HG02973 (cell line): ENCODE measurements around the gene CCDC182.

Experiments used
- ATAC-seq: cut with Tn5 transposase; IDR thresholded peaks from one replicate; pipeline ENCODE4 v1.9.1; 2021; ENCODE audit warnings: moderate library complexity; ENCODE audit not compliant: unreplicated experiment

The CCDC182 gene

DNA sequence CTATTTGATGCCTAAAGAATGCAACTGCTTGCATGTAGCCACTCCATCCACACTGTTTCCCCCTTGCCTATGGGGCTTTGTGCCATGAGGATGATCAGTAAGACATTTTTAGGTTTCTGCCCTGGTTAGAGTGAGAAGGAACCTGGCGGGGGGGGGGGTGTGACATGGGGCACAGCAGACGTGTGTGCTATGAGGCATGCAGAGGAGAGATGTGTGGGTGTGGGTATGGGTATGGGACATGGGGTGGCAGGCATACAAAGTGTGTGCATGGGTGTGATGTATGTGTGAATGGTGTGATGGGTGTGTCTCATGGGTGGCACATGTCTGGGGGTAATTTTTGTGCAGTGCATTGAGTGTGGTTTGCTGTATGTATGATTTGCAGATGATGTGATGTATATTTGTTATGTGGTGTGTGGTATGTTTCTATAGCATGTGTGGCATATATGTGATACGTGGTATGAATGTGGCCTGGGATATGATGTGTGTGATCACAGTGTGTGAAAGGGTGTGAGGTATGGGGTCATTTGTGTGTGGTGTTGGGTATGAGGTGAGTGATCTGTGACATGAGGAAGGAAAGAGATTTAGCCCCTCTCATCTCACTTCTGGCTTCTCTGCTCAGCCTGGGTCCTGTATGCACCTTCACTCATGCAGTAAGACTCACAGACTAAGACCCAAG is 14.9 kb downstream of the CCDC182 start:
- ATAC-seq = no peak

DNA sequence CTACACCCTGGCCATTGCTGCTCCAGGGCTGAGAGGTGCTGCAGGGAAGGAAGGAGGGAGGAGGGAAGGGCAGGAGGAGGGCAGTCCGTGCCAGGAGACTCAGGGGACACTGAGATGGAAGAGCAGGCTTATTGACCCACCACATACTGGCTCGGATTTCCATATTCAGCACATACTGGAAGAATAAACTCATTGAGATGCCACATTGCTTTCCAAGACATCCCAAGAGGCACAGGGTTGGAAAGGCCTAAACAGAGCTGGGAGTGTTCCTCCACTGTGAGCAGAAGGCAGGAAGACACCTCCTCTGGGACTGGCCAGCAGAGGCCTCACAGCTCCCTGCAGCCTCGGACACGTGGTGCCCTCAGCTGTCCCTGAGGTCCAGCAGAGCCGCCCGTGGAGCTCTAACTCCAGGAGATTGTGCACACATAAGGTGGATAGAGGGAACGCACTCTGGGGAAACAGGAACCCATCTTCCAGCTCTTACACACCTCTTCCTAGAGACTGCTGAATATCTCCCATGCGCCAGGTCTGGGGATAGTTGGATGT is 17.4 kb downstream of the CCDC182 start:
- no peak for ATAC-seq

DNA sequence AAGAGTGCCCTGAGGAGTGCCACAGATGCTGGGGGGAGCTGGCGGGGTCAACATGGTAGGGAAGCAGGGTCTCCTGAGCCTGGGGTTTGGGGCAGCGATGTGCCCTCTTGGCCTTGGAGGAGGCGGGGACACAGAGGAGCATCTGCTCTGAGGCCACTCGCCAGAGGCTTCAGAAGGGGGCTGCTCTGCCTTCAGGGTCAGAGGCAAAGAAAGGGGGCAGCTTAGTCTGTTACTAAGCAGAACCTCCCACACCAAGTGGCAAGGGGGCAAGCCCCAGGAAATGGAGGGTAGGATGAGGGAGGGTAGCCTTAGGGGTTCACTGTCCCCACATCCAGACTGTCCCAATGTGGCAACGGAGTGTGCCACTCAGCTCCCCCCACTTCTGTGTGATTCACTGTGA is 18.3 kb downstream of the CCDC182 start:
- ATAC-seq = no peak

DNA sequence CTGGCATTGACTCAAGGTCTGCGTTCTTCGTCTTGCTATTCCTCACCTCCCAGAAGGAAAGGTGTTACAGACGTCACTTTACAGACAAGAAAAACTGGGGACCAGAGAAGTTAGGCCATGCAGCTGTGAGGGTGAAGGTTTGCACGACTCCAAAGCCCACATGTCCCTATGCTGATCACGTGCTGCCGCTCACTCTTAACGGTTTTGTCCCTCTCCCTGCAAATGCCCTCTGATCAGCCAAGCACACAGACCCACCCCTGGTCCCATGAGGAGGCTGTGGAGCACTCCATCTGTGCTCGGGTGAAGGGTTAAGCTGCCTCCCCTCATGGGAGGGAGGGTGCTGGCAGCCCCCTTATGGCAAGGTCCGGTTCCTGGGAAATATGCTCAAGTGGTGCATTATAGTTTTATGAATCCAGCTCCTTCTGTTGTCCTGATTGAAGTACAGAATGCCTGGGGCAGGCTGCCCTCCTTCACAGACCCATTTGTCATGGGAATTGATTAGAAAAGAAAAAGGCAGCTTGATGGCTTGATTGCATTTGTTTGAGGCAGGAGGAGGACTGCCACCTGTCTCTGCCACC is 18.8 kb downstream of the CCDC182 start:
- ATAC-seq = no peak

DNA sequence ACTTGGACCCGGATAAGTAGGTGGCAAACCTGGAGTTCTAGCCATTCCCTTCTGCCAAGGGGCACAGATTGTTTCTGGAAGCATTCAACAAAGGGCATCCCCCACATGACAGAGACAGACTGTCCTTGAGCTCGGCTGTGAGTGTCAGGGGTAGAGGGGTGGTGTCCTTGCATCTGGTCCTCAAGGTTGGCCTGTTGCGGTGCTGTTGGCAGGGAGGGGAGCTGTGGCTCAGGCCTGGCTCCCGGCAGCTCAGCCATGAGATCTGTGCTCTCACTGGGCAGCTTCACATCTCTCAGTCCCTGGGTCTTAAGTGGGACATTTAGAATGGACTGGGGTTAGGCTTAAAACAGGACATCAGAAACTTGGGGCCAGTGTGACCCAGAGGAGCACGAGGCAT is 20.4 kb downstream of the CCDC182 start:
- no peak for ATAC-seq

DNA sequence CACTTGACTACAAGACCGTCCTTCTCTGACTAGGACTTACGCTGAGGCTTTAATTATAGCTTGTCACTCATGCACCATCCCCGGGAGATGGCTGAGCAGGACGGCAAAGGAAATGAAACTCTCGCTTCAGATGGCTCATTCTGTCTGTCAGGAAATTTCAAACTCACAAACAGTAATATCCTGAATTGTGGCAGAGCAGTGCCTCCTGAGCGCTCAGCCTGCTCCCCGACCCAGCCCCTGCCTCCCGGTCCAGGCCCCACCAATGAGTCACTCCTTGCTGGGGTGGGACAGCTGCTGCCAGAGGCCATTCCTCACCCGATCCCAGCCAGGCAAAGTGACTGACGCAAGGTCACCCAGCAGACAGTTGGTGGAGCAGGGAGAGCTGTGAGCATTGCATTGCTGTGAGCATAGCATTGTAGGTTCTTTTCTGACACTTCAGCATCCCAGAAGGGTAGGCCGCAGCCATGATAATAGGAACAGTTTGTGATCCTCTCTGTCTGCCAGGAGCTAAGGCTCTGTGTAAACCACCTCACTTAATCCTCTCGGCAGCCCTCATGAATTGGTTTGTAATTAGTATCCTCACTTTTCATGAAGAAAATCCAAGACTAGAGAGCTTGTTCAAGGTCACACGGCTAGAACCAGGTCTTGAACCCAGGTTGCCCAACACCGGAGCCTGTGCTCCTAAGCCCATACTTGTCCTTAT is 20.9 kb downstream of the CCDC182 start:
- peak; percentile 50 for ATAC-seq

DNA sequence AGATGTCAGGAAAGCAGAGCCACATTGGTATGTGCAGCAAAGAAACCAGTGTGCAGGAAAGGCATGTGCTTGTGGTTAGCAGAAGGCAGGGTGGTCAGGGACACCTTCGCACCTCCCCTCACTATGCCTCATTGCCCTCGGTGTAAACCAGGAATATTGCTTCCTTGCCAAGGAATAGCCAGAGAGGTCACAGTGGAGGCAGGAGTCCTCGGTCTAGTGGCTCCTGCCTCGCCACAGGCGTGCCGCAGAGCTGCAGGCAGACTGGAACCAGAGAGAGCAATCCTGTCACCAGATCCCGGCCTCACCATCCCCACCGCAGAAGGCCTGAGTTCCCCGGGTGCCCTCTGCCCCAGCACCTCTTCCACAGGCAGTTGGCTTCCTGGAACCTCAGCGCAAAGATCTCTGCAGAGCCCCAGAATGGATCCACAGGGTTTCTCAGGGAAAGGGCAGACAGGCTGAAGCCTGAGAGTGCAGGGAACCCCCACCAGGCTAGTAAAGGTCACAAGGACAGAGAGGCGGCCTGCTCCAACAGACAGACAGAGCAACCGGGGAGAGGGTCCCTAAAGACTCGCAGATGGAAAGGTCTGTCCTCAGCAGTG is 21.6 kb downstream of the CCDC182 start:
- no peak for ATAC-seq

DNA sequence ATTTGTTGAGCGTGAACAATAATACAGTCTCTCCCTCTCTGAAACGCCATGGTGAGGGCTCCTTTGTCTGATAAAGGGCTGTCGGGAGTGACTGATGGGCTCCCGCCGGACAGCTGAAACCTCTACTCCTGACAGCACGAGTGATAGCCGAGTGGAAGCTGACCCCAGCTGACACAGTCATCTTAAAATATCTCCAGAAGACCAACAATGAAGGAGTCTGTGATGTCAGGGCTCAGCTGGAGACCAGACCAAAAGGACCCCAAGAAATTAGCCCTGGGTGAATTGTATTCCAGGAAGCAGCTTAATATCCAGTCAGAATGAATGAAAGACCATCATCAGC is 22.4 kb downstream of the CCDC182 start:
- ATAC-seq = no peak

DNA sequence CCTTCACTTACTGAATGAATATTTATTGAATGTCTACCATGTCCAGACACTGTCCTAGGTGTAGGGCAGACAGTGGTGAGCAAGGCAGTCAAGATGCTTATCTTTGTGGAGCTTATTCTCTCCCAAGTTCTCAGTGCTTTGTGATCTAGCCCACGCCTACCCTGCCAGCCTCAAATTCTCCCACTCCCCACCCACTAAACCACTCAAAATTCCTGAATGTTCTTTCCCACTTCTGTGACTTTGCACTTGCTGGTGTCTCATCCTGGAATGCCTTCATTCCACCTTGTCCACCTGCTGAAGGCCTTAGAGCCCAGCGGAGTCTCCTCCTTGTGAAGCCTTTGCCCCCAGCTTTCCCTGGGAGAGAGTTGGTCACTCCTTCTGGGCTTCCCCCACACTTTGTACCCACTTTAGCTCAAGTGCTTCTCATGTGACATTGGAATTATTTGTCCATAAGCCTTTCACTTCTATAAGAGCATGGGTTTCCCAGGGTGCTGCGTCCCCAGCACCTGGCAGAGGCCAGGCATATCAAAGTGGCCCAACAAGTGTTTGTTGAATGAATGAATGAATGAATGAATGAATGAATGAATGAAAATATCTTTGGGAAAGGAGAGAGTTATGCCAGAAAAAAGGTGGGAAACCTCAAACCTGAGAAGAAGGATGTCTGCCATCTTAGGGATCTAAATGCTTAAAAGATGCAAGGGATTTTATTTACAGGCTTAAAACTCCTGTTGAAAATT is 23.0 kb downstream of the CCDC182 start:
- ATAC-seq = no peak

DNA sequence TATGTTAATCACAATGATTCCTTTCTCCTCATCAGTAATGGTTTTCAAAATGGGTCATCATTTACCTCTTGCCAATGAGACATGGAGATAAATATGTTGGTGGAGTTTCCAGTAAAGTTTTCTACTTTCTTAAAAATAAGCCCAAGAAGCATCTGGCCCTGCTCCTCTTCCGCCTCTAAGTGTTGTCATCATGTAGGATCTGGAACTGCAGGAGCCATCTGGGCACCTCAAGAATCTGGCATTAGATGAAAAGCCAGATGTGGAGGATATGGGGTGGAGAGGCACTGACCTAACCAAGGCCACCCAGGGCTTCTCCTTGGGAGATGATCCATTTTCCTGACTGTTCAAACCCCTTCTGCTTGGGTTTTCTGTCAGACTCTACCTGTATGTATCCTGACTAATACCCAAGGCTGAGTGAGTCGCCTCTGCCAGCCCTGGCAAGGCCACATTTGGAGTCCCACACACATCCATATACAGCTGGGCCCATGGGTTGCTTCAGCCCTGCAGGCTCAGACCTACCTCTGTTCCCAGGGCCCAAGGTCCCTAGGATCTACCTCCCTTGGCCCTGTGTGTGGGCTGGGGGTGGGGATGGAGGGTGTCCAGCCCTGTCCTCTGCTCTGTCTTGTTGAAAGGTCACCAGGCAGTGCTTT is 24.6 kb downstream of the CCDC182 start:
- ATAC-seq = no peak

DNA sequence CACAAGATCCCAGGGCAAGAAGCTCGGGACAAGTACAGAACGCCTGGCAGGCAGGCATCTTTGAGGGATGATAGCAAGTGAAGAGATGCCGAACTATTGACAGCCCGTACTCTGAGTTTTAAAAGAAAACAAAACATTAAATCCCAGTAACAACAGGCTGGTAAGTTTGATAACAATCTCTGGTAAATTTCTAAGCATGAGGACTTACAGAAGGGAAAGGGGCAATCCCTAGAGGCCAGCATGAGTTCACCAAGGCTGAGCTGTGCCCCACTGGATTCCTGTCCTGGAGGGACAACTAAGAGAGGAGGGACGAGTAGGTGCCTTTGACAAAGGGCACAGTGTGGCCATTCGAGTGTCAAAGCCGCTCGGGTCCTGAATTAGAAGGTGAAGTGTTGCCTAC is 26.2 kb downstream of the CCDC182 start:
- ATAC-seq = no peak

DNA sequence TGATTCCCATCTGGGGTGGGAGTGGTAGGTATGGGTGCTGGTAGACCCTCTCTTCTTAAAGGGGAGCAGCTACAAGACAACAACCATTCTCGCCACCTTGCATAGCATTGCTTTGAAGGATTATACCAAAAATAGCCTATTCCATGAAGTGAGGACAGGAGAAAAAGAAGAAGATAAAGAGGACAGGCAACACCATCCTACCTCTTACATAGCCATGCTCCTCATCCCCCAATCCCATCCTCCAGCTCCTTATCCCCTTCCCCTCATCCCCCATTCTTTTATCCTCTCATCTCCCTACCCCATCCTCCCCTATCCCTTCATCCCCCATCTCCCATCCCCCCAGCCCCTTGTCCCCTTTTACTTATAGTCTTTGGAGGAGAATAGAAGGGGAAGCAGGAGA is 29.1 kb downstream of the CCDC182 start:
- ATAC-seq = no peak

DNA sequence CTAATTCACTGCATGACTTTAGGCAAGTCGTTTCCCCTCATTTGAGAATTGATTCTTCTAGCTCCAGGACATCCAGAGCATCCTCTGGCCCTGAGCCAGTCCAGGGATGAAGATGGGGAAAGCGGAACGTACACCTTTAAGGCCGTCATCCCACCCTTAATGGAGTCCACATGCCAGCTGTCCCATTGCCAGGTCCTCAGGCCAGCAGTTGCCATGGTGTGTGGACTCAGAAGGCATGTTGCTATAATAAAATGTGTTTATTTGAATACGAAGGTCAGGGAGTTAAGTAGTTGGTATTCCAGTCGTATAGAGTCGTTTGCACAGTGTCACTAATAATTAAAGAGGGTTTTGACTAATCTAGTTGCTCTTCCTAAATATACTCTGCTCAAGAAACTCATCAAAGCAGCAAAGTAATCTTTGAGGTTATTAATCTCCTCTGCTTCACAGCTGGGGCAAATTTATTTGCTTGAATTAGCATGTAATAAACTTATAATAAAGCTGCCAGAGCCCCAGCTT is 30.4 kb downstream of the CCDC182 start:
- ATAC-seq = no peak

DNA sequence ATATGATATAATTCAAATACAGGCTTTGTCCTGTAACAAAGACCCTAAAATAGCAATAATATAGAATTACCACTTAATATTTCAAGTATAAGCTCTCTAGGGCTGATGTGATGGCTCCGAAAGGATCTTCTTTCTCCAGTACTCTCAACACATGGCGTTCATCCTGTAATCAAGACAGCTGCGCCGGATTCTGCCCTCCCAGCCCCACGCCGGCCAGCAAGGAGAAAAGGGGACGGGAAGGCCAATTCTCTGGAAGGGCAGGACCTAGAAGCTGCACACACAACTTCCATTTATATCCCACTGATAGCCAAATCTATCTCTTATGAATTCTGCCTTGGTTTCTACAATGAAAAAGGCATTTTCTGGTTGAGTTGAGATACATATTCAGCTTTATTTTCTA is 32.0 kb downstream of the CCDC182 start:
- no peak for ATAC-seq

DNA sequence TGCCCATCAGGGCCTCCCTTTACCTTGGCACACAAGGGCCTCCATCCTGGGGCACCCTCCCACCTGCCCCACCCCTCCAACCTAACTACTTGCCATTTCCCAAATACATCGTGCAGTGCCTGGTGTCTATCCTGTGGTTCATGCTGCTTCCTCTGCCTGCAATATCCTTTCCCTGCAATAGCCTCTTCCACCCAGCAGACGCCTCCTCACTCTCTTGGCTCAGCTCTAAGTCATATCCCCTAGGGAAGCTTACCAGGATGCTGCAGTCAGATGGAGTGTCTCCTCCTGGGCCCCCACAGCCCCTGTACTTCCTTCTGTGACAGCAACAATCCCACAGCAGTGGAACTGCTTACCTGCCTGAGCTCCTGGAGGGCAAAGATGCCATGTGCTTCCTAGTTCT is 36.7 kb downstream of the CCDC182 start:
- no peak for ATAC-seq

DNA sequence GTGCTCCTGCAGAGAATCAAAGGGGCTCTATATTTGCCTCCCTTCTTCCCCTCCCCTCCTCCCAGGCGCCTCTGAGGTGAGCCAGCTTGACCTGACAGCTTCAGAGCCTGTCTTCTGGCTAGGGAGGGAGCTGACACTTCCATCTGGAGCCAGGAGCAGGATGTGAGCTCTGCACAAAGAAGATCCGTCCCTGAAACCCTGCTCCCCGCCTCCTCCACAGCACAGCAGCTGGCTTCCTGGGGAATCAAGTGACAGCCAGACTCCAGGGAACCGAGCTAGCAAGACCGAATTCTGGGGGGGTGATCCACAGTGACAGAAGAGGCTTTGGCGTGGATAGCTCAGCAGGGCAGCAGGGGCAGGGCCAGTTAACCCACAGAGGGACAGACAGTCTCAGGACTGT is 37.2 kb downstream of the CCDC182 start:
- ATAC-seq = no peak

DNA sequence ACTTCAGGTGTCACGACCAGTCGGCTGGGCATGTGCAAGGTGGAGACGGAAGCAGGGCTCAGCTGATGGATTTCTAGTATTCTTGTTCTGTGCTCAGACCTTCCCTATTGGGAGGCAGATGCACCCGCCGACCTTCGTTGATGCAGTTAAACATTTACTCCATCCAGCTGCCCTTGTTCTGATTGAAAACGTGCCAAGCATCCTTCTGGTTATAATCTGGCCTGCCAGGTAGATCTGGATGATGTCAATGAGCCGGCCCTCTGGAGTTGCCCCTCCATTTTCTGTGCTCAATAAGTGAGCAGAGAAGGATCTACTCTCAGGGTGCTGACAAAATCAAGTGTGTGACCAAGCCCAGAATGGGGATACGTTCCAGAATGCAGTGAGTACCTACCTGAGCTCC is 38.3 kb downstream of the CCDC182 start:
- ATAC-seq = no peak

DNA sequence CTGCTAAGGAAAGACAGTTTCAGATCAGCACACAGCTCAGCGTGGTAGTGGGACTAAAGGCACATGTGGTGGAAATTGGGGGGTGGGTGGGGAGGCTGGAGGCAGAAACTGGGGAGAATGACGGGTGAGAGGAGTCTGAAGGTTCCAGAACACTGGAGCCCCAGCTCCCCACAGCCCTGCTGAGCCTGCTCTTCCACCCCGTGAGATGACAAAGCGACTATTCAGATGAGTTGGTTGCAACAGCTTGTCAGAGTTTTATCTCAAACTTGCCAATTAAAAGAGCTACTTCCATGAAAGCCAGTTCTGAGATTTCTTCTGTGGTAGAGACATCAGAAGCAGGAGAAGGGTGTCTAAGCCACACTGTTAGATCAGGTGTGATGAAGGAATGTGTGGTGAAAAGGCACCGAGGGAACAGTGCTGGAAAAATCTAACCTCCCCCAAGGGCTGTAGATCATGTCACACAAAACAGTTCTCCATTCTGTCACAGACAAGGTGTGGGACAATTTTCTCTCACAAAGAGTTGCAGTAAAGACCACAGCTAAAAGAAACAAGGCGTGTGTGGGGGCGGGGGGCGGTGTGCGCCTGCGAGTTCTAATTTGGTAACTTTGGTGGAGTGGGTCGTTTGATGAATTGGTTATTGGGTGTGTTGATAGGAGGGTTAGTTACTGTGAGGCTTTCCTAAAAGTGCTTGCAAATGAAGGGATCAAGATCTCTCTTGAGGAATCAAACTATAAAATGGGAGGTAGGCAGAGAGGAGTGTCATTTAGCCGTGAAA is 39.0 kb downstream of the CCDC182 start:
- ATAC-seq = no peak

DNA sequence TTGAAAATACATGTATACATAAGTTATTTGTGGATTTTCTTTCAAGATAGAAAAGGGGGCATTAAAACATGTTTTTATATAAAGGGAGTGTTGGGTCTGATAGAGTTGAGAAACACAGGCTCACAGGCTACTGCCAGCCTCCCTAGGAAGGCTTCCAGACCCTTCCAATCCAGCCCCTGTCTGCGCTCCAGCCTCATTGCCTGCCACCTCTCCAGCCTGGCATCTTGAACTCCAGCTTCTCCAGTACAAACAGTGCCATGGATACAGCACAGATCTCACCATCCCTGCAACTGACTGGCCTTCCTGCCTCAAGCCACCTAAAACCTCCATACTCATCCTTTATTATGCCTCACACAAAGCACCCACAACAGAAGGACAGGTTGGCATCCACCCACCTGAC is 40.7 kb downstream of the CCDC182 start:
- no peak for ATAC-seq

DNA sequence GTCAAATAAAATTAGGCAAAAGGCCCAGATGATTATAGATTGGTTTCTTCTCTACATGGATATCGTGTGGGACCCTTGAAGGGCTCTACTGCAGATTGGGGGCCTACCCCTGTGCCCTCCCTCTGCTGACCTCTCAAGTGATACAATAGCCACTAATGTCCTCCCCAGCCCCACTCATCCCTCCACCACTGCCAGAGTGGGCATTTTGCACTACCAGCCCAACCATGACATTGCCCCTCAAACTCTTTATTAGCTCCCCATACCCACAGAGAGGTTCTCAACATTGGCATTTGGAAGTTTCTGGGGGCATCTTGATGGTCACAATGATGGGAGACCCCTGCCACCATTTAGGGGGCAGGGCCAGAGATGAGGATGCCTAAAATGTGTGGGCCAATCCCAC is 41.8 kb downstream of the CCDC182 start:
- ATAC-seq = no peak
